Activated CD8-positive, alpha-beta T cell treated with anti-CD3 and anti-CD28 coated beads, Interleukin-2, amount 10 ng/mL, durations not matched to agents 7 days and 5 days (primary cell): ENCODE measurements around the gene POTEH. TPM values are rescaled to one million over a fixed set of nuclear protein-coding genes. Genes with fewer than 3 reads are reported as not detected.
"Not testable (repeated sequence)": the region's sequence is repeated elsewhere in the genome, so short reads cannot be mapped to it uniquely, and the experiment has no call there.

ENCODE experiments used
- ATAC-seq: fragments of 150-1000 bp; cut with Tn5 transposase; one replicate; pipeline ENCODE4 v1.10.0; 2021; ENCODE audit warnings: moderate library complexity
- CTCF ChIA-PET: fragments of 350-600 bp; sonication (Branson Sonifier 250); formaldehyde crosslinking; loops from one replicate; lab custom pipeline; 2021; ENCODE audit warnings: antibody characterized with exemption; lab: Charles Lee
- POLR2A ChIA-PET: fragments of 350-600 bp; sonication (Branson Sonifier 250); formaldehyde crosslinking; loops from one replicate; lab custom pipeline; 2021; ENCODE audit warnings: antibody characterized with exemption; lab: Charles Lee
- DNase-seq: peaks from one replicate; pipeline ENCODE4 v3.0.0-alpha.2; 2020
- H3K27ac Mint-ChIP-seq: one replicate; pipeline ENCODE4 v1.8.0; 2021; ENCODE audit warnings: mild to moderate bottlenecking, mixed read lengths
- H3K27me3 Mint-ChIP-seq: one replicate; pipeline ENCODE4 v1.8.0; 2021; ENCODE audit warnings: low read depth, mixed read lengths
- H3K36me3 Mint-ChIP-seq: one replicate; pipeline ENCODE4 v1.8.0; 2021; ENCODE audit warnings: low read depth, mixed read lengths
- H3K4me1 Mint-ChIP-seq: one replicate; pipeline ENCODE4 v1.8.0; 2021; ENCODE audit warnings: low read depth, mixed read lengths
- H3K4me3 Mint-ChIP-seq: one replicate; pipeline ENCODE4 v1.8.0; 2021; ENCODE audit warnings: mild to moderate bottlenecking, mixed read lengths
- H3K9me3 Mint-ChIP-seq: one replicate; pipeline ENCODE4 v1.8.0; 2022; ENCODE audit warnings: mixed read lengths; ENCODE audit not compliant: insufficient read depth
- total RNA-seq, 2 experiments: library from RNA; stranded (reverse); gene quantifications; one replicate each; pipeline ENCODE4 v1.2.3, GENCODE V29; 2021

POTEH gene
- total RNA-seq, 2 experiments from 2014 or later, result not detected

GRCh38 chr22:15747636-15748323 is 58.0 kb downstream of the POTEH start:
- H3K36me3 Mint-ChIP-seq, DNase-seq, H3K4me1 Mint-ChIP-seq, H3K27ac Mint-ChIP-seq, H3K27me3 Mint-ChIP-seq, ATAC-seq, POLR2A ChIA-PET, H3K4me3 Mint-ChIP-seq, H3K9me3 Mint-ChIP-seq, CTCF ChIA-PET: not testable (repeated sequence)

GRCh38 chr22:15749181-15749970 is 59.5 kb downstream of the POTEH start:
- H3K9me3 Mint-ChIP-seq, H3K4me3 Mint-ChIP-seq, H3K4me1 Mint-ChIP-seq, H3K36me3 Mint-ChIP-seq, H3K27me3 Mint-ChIP-seq, DNase-seq, POLR2A ChIA-PET, H3K27ac Mint-ChIP-seq, ATAC-seq, CTCF ChIA-PET: not testable (repeated sequence)

GRCh38 chr22:15759443-15760097 is 69.7 kb downstream of the POTEH start:
- POLR2A ChIA-PET, H3K4me3 Mint-ChIP-seq, CTCF ChIA-PET, H3K36me3 Mint-ChIP-seq, H3K27ac Mint-ChIP-seq, H3K9me3 Mint-ChIP-seq, ATAC-seq, H3K27me3 Mint-ChIP-seq, H3K4me1 Mint-ChIP-seq, DNase-seq: not testable (repeated sequence)

DNA sequence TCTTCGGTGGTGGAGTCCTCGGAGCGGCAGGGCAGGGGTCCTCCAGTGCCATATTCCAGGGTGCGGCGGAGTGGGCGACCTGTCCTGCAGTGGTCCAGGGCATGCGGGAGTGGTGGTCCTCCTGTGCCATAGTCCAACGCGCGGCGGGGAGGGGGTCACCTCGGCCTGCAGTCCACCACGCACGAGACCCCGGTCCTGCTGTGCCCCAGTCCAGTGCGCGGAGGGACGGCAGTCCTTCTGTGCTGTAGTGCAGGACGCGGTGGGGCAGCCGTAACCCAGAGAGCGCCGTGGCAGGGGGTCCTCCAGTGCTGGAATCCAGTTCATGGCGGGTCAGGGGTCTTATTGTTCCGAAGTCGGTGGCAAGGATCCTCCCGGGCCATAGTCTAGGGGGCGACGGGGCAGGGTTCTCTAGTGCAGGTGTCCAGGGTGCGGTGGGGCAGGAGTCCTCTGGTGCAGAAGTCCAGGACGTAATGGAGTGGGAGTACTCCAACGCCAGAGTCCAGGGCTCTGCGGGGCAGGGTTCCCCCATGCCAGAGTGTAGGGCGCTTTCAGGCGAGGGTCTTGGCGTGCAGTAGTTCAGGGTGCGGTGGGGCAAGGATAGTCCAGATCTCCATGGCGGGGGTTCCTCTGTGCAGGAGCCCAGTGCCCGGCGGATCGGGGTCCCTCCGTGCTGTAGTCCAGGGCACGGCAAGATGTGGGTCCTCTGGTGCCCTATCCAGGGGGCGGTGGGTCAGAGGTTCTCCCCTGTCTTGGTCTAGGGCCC is 70.7 kb downstream of the POTEH start:
- H3K36me3 Mint-ChIP-seq, DNase-seq, H3K27ac Mint-ChIP-seq, H3K27me3 Mint-ChIP-seq, POLR2A ChIA-PET, H3K9me3 Mint-ChIP-seq, H3K4me3 Mint-ChIP-seq, CTCF ChIA-PET, ATAC-seq, H3K4me1 Mint-ChIP-seq: not testable (repeated sequence)

DNA sequence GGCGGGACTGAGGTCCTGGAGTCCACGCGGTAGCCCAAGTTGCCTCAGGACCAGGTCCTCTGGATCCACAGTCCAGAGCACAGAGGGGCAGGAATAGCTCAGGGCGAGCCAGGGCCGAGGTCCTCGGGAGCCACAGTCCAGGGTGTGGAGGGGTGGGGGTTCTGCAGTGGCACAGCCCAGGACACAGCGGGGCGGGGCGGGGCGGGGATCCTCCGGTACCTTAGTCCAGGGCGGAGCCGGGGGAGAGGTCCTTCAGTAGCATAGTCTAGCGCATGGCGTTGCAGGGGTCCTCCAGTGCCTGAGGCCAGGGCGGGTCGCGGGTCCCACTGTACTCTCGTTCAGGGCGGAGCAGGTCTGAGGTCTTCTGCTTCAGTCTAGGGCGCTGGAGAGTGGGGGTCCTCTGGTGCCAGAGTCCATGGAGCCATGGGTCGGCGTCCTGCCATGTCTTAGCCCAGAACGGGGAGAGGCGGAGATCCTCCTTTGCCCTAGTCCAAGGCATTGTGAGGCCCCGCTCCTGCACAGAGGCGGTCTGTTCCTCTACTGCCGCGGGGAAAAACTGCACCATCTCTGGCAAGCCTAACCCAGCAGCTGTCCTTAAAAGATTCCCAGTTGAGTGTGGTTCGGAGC is 71.4 kb downstream of the POTEH start:
- H3K9me3 Mint-ChIP-seq, H3K27me3 Mint-ChIP-seq, ATAC-seq, CTCF ChIA-PET, H3K4me3 Mint-ChIP-seq, POLR2A ChIA-PET, H3K27ac Mint-ChIP-seq, DNase-seq, H3K36me3 Mint-ChIP-seq, H3K4me1 Mint-ChIP-seq: not testable (repeated sequence)

DNA sequence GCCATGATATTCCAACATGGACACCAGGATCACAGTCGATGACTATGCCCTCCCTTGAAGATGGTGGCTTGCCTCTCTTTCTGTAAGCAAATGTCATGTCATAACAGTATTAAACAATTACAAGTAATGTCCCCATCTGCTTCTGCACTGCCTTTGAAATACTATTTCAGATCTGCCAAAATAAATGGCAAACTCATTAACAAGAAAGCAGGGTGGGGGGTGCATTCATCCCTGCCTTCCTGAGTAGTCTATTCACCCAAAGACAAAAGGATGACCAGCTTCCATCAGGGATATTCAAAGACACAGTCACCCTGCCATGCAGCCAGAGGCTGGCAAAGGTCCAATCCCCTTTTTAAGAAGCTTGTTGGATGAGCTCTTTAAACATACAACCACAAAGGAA is 73.7 kb downstream of the POTEH start:
- H3K9me3 Mint-ChIP-seq, POLR2A ChIA-PET, ATAC-seq, DNase-seq, CTCF ChIA-PET, H3K27ac Mint-ChIP-seq, H3K4me1 Mint-ChIP-seq, H3K36me3 Mint-ChIP-seq, H3K27me3 Mint-ChIP-seq, H3K4me3 Mint-ChIP-seq: not testable (repeated sequence)

Other genes starting within 250 kb of the POTEH start
- not detected for gene OR11H1, start 161.8 kb upstream of the POTEH start, total RNA-seq